Suprapubic skin (tissue), 4 donors: ENCODE data around the gene OSM. TPM values are rescaled to one million over a fixed set of nuclear protein-coding genes. Genes with fewer than 3 reads are reported as not detected.
A peak's percentile ranks its signal among the peaks of the same experiment; 100 is the strongest.

Experiments
- DNase-seq, 2 donors: peaks; one replicate each; pipeline ENCODE4 v3.0.0-alpha.2; 2019; ENCODE audit warnings: low spot score in 2 of 2
- H3K27ac ChIP-seq: fragments of 200-600 bp; sonication (generic); one replicate; pipeline ENCODE4 v1.5.1; 2019
- H3K27me3 ChIP-seq: fragments of 200-600 bp; sonication (generic); one replicate; pipeline ENCODE4 v1.5.1; 2019
- H3K36me3 ChIP-seq: fragments of 200-600 bp; sonication (generic); one replicate; pipeline ENCODE4 v1.5.1; 2019
- H3K4me1 ChIP-seq: fragments of 200-600 bp; sonication (generic); one replicate; pipeline ENCODE4 v1.5.1; 2019
- H3K4me3 ChIP-seq: fragments of 200-600 bp; sonication (generic); one replicate; pipeline ENCODE4 v1.5.1; 2019; ENCODE audit warnings: mild to moderate bottlenecking
- H3K9me3 ChIP-seq: fragments of 200-600 bp; sonication (generic); one replicate; pipeline ENCODE4 v1.5.1; 2019
- EP300 ChIP-seq: sonication (generic); formaldehyde crosslinking; IDR thresholded peaks from one replicate; pipeline ENCODE4 v1.6.1; 2017; ENCODE audit warnings: antibody characterized with exemption
- POLR2A ChIP-seq, 2 donors: fragments of 450-650 bp; IDR thresholded peaks; one replicate each; pipeline ENCODE4 v1.6.1; 2017; ENCODE audit warnings: antibody characterized with exemption in 2 of 2, mild to moderate bottlenecking in 2 of 2, moderate library complexity in 2 of 2
- POLR2AphosphoS5 ChIP-seq, 3 donors: sonication (generic); formaldehyde crosslinking; IDR thresholded peaks; one replicate each; pipeline ENCODE4 v1.6.1; 2017; ENCODE audit warnings: antibody characterized with exemption in 3 of 3
- WGBS: methylation state at CpG from one replicate; pipeline ENCODE4 v1.1.5; 2018; 5-methylcytosine and 5-hydroxymethylcytosine counted together
- total RNA-seq, 4 donors: library from RNA; depleted of rRNA; stranded (reverse); fragments of >200 nt; gene quantifications; one replicate each; pipeline ENCODE4 v1.1.0, GENCODE V29; 2016
- TF ChIP-seq, protein P1 (sequence below), 2 donors: fragments of 200-600 bp in 1 of 2; fragments of 450-650 bp in 1 of 2; sonication (generic) in 1 of 2; IDR thresholded peaks; one replicate each; pipeline ENCODE4 v1.5.1; 2016 to 2019; ENCODE audit warnings: antibody characterized with exemption in 2 of 2, mild to moderate bottlenecking in 1 of 2, moderate library complexity in 1 of 2

OSM gene
- total RNA-seq, 4 donors from 2014 or later, result 0.34 TPM; not detected in 3

DNA sequence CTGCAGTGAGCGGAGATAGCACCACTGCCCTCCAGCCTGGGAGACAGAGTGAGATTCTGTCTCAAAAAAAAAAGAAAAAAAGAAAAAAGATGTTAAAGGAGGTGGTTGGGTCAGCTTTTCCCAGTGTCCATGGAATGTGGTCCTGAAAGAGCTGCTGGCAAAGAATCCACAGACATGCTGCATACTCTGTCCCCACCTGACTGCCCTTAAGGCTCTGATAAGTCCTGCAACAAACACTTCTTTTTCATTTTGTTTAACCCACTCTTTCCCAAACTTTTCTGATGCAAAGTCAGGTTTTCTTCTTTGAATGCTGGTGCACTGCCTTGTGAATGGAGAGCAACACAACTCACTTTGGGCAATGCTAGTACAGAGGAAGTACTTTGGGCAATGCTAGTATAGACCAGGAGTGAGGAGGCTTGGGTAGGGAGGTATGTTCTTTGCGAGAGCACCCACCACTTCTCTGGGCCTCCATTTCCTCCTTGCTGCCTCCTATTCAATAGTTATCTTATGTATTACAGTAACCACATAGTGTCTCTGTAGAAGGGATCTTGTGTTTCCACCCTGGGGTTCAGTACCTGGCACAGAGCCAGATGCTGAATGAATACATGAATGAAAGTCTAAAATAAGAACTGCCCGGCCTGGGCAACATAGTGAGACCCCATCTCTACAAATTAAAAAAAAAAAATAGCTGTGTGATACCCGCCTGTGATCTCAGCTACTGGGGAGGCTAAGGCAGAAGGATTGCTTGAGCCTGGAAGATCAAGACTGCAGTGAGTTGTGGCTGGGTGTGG, 39.0 kb downstream of the OSM start:
- no peak for DNase-seq
- H3K36me3 ChIP-seq, result no peaks in the 10 kb centered on the region
- H3K4me1 ChIP-seq, result peaks cover 19% of the 10 kb centered on the region
- H3K27me3 ChIP-seq, result peaks cover 2% of the 10 kb centered on the region
- TF ChIP-seq POLR2A (IDR thresholded peaks at IDR 0.05) (no peak), POLR2AphosphoS5 (IDR thresholded peaks at IDR 0.05) (no peak), EP300 (no peak)
- TF ChIP-seq, protein P1, sequence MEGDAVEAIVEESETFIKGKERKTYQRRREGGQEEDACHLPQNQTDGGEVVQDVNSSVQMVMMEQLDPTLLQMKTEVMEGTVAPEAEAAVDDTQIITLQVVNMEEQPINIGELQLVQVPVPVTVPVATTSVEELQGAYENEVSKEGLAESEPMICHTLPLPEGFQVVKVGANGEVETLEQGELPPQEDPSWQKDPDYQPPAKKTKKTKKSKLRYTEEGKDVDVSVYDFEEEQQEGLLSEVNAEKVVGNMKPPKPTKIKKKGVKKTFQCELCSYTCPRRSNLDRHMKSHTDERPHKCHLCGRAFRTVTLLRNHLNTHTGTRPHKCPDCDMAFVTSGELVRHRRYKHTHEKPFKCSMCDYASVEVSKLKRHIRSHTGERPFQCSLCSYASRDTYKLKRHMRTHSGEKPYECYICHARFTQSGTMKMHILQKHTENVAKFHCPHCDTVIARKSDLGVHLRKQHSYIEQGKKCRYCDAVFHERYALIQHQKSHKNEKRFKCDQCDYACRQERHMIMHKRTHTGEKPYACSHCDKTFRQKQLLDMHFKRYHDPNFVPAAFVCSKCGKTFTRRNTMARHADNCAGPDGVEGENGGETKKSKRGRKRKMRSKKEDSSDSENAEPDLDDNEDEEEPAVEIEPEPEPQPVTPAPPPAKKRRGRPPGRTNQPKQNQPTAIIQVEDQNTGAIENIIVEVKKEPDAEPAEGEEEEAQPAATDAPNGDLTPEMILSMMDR (IDR thresholded peaks at IDR 0.05), result no peak
- no peak overlapping the region for H3K27ac ChIP-seq
- no peaks in the 10 kb centered on the region for H3K9me3 ChIP-seq
- no peak overlapping the region for H3K4me3 ChIP-seq
- WGBS, result 86% methylated on average over 4 of the region's 4 CpGs

DNA sequence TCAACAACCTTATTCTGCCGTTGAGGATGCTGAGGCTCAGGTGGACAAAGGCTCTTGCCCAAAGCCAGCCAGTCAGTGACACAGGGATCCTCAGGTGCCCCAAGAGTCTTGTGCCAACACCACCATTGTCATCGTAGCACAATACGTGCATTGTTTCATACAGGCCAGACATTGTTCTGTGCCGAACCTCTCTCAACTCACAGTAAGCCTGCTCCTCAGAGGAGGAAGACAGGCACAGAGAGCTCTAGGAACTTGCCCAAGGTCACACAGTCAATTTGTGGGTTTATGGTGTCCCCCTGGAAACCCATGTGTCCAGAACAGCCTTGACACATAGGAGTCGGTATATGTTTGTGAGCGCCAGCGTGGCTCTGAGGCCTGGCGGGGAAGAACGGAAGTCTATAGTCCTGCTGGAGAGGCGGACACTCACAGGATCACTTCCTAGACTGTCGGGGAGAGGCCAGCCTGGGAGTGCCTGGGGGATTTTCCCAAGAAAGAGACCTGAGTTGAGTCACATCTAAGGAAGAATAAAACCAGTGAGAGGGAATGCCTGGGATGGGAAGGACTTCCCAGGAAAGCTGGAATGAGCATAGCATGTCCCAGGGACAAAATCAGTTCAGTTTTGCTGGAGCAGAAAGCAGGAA, 40.3 kb downstream of the OSM start:
- Histone ChIP-seq H3K4me1 (peaks cover 19% of the 10 kb centered on the region), H3K9me3 (no peaks in the 10 kb centered on the region), H3K27ac (peak overlapping the region; percentile 34), H3K4me3 (no peak overlapping the region), H3K27me3 (peaks cover 4% of the 10 kb centered on the region), H3K36me3 (no peaks in the 10 kb centered on the region)
- TF ChIP-seq, protein P1 (IDR thresholded peaks at IDR 0.05), result no peak
- TF ChIP-seq POLR2A (IDR thresholded peaks at IDR 0.05) (no peak), EP300 (no peak), POLR2AphosphoS5 (IDR thresholded peaks at IDR 0.05) (no peak)
- WGBS, result 62% methylated on average over 11 of the region's 11 CpGs
- no peak for DNase-seq

DNA sequence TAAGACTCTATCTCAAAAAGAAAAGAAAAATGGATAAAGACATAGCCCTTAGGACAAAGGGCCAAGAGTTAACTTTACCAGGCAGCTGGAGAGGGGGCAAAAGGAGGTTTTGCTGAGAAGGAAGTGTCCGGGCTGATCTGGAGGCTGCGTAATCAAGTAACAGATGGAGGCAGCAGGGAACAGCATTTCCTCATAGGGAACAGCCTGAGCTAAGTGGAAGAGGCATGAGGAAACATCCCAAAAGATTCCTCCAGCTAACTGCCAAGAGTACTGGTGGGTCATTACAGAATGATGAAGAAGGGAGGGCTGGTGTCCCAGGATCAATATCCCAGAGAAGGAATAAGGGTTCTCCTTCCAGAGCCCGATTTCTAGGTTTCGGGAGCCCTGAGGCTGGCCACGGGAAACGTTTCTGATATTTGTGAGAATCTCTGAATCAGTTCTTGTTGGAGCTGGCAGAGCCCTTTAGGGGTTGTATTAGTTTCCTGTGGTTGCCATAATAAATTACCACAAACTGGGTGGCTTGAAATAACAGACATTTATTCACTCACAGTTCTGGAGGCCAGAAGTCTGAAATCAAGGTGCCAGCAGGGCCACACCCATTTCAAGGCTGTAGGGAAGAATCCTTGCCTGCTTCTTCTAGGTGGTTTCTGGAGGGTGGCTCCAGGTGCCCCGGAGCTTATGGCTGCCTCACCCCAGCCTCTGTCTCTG, 41.3 kb downstream of the OSM start:
- TF ChIP-seq EP300, result no peak
- TF ChIP-seq POLR2AphosphoS5 (IDR thresholded peaks at IDR 0.05), result no peak
- no peak for TF ChIP-seq POLR2A (IDR thresholded peaks at IDR 0.05)
- TF ChIP-seq, protein P1 (IDR thresholded peaks at IDR 0.05), result no peak
- Histone ChIP-seq H3K4me1 (peaks cover 19% of the 10 kb centered on the region), H3K27me3 (peaks cover 4% of the 10 kb centered on the region), H3K9me3 (no peaks in the 10 kb centered on the region), H3K27ac (peak overlapping the region; percentile 34), H3K36me3 (no peaks in the 10 kb centered on the region), H3K4me3 (no peak overlapping the region)
- WGBS, result 50% methylated on average over 7 of the region's 7 CpGs
- no peak for DNase-seq

DNA sequence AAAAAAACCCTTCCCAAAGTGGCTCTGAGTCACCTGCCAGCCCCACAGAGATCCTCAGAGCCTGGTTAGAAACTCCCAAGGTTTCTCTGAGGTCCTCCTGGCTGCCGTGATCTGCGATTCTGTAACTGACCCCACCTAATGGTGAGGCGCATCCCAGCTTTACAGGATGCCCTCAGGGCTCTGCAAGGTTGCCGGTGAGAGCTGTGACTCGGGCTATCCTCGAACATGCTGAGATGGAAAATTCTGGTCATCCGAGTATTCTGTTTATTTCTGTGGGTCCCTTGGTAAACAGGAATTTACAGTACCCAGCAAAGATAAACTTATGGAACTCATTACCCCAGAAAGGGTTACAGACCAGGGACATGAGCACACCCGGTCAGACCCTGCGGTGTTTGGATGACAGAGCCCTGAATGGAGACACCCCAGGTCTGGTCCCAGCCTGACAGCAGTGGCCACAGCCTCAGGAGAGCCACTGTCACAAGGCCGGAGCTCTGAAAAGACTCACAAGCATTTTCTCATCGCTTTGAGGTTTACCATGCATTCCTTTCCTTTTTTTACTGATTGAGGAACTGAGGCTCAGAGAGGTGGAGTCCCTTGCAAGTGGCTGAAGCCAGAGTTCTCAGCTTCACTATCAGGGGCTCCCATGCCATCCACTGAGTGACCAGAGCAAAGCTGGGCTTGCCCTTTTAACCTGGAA, 42.3 kb downstream of the OSM start:
- no peak overlapping the region for H3K4me3 ChIP-seq
- TF ChIP-seq, protein P1 (IDR thresholded peaks at IDR 0.05), result no peak
- TF ChIP-seq EP300 (no peak), POLR2A (IDR thresholded peaks at IDR 0.05) (no peak), POLR2AphosphoS5 (IDR thresholded peaks at IDR 0.05) (no peak)
- no peaks in the 10 kb centered on the region for H3K36me3 ChIP-seq
- H3K27me3 ChIP-seq, result peaks cover 4% of the 10 kb centered on the region
- DNase-seq, result no peak
- peaks cover 19% of the 10 kb centered on the region for H3K4me1 ChIP-seq
- WGBS, result 46% methylated on average over 10 of the region's 11 CpGs
- no peak overlapping the region for H3K27ac ChIP-seq
- no peaks in the 10 kb centered on the region for H3K9me3 ChIP-seq
